ENCODE data around the gene MYL4. TPM values are rescaled to one million over a fixed set of nuclear protein-coding genes. Genes with fewer than 3 reads are reported as not detected.

The MYL4 gene
- total and polyA plus RNA-seq, 12 donors: 0.36 to 4.9 (median 0.98) TPM; not detected in 6

- Histone ChIP-seq H3K4me1 (replicated peaks in 1 of 2) (peaks cover 8 to 14% of the 10 kb centered on the region in 2 donors), H3K4me3 (no peak overlapping the region), H3K9me3 (replicated peaks in 1 of 3) (no peaks in the 10 kb centered on the region), H3K27me3 (no peaks in the 10 kb centered on the region), H3K36me3 (replicated peaks in 1 of 2) (no peaks in the 10 kb centered on the region), H3K27ac (no peak overlapping the region)
- TF ChIP-seq POLR2A (IDR thresholded peaks at IDR 0.05) (no peak), CTCF (IDR thresholded peaks at IDR 0.05) (no peak)
- 93 to 96% (median 94%) methylated on average over 3 of the region's 3 CpGs for WGBS, 4 donors
- no peak for DNase-seq
- intact Hi-C loops (cut with DNase I): loop anchor here in 1 of 2 donors (10.0 kb wide), 1 partner anchor 61 kb away; no protein-coding TSS in a partner anchor
These were observed 26.4 kb downstream of the MYL4 start for GRCh38 chr17:47235506-47235905.

- Histone ChIP-seq H3K4me3 (no peak overlapping the region), H3K4me1 (replicated peaks in 1 of 2) (peaks cover 8 to 18% of the 10 kb centered on the region in 2 donors), H3K27me3 (no peaks in the 10 kb centered on the region), H3K36me3 (replicated peaks in 1 of 2) (no peaks in the 10 kb centered on the region), H3K27ac (no peak overlapping the region), H3K9me3 (replicated peaks in 1 of 3) (no peaks in the 10 kb centered on the region)
- DNase-seq: no peak
- TF ChIP-seq POLR2A (IDR thresholded peaks at IDR 0.05) (no peak), CTCF (IDR thresholded peaks at IDR 0.05) (no peak)
- WGBS, 4 donors: 94 to 97% (median 95%) methylated on average over 2 of the region's 2 CpGs
- intact Hi-C loops (cut with DNase I): loop anchor here in 1 of 2 donors (10.0 kb wide), 1 partner anchor 61 kb away; no protein-coding TSS in a partner anchor
These were observed 26.8 kb downstream of the MYL4 start for GRCh38 chr17:47235923-47236322.

- intact Hi-C loops (cut with DNase I): loop anchor here in 1 of 2 donors (10.0 kb wide), 1 partner anchor 63 kb away; no protein-coding TSS in a partner anchor
- Histone ChIP-seq H3K27me3 (no peaks in the 10 kb centered on the region), H3K27ac (no peak overlapping the region), H3K4me3 (no peak overlapping the region), H3K9me3 (replicated peaks in 1 of 3) (no peaks in the 10 kb centered on the region), H3K4me1 (replicated peaks in 1 of 2) (peaks cover 8 to 19% of the 10 kb centered on the region in 2 donors), H3K36me3 (replicated peaks in 1 of 2) (no peaks in the 10 kb centered on the region)
- TF ChIP-seq POLR2A (IDR thresholded peaks at IDR 0.05) (no peak), CTCF (IDR thresholded peaks at IDR 0.05) (no peak)
- WGBS, 4 donors: 95 to 100% (median 97%) methylated on average over 1 to 7 of the region's 7 CpGs
- no peak for DNase-seq
These were observed 28.7 kb downstream of the MYL4 start for GRCh38 chr17:47237841-47238240.

- TF ChIP-seq CTCF (IDR thresholded peaks at IDR 0.05) (no peak), POLR2A (IDR thresholded peaks at IDR 0.05) (no peak)
- WGBS, 4 donors: 89 to 98% (median 92%) methylated on average over 5 to 29 of the region's 29 CpGs
- Histone ChIP-seq H3K27me3 (no peaks in the 10 kb centered on the region), H3K27ac (no peak overlapping the region), H3K4me3 (no peak overlapping the region), H3K9me3 (replicated peaks in 1 of 3) (no peaks in the 10 kb centered on the region), H3K36me3 (replicated peaks in 1 of 2) (no peaks in the 10 kb centered on the region), H3K4me1 (replicated peaks in 1 of 2) (peaks cover 8 to 19% of the 10 kb centered on the region in 2 donors)
- no peak for DNase-seq
- intact Hi-C loops (cut with DNase I): loop anchor here in 1 of 2 donors (10.0 kb wide), 1 partner anchor 64 kb away; no protein-coding TSS in a partner anchor
These were observed 29.3 kb downstream of the MYL4 start for GRCh38 chr17:47238321-47239010.
